HUES6 (cell line): ENCODE results near the gene ARSB.

Experiments used
- H3K27ac ChIP-seq: 2 replicates; pipeline ENCODE4 v1.7.0; 2013; ENCODE audit warnings: low read depth, mild to moderate bottlenecking, low read length, inconsistent platforms
- H3K27me3 ChIP-seq: 2 replicates; pipeline ENCODE4 v1.6.1; 2013; ENCODE audit warnings: low read length; ENCODE audit not compliant: control insufficient read depth, insufficient read depth
- H3K36me3 ChIP-seq: 2 replicates; pipeline ENCODE4 v1.6.1; 2013; ENCODE audit warnings: low read length; ENCODE audit not compliant: control insufficient read depth, insufficient read depth
- H3K4me1 ChIP-seq: 2 replicates; pipeline ENCODE4 v1.6.1; 2013; ENCODE audit warnings: low read length; ENCODE audit not compliant: control insufficient read depth, insufficient read depth
- H3K4me3 ChIP-seq: 2 replicates; pipeline ENCODE4 v1.5.1; 2013; ENCODE audit warnings: low read depth, low read length
- H3K9ac ChIP-seq: one replicate; pipeline ENCODE4 v1.6.1; 2013; ENCODE audit warnings: mild to moderate bottlenecking, low read length
- H3K9me3 ChIP-seq: 2 replicates; pipeline ENCODE4 v1.6.1; 2013; ENCODE audit warnings: low read depth, low read length; ENCODE audit not compliant: control insufficient read depth, insufficient read depth

The ARSB gene

GRCh38 chr5:78787783-78788182, 197.3 kb downstream of the ARSB start:
- Histone ChIP-seq H3K36me3 (no peaks in the 10 kb centered on the region), H3K9ac (no peak overlapping the region), H3K27ac (no peak overlapping the region), H3K9me3 (no peaks in the 10 kb centered on the region), H3K4me1 (no peaks in the 10 kb centered on the region), H3K27me3 (no peaks in the 10 kb centered on the region), H3K4me3 (no peak overlapping the region)

- Histone ChIP-seq H3K27ac (no peak overlapping the region), H3K36me3 (no peaks in the 10 kb centered on the region), H3K4me1 (no peaks in the 10 kb centered on the region), H3K4me3 (no peak overlapping the region), H3K9ac (no peak overlapping the region), H3K27me3 (no peaks in the 10 kb centered on the region), H3K9me3 (no peaks in the 10 kb centered on the region)
Measured at GRCh38 chr5:78785454-78785853, 199.7 kb downstream of the ARSB start.

- Histone ChIP-seq H3K27me3 (no peaks in the 10 kb centered on the region), H3K4me3 (no peak overlapping the region), H3K9ac (no peak overlapping the region), H3K36me3 (no peaks in the 10 kb centered on the region), H3K27ac (no peak overlapping the region), H3K9me3 (no peaks in the 10 kb centered on the region), H3K4me1 (peaks cover 9% of the 10 kb centered on the region; the same call in 1 of the 2 replicates)
Measured at GRCh38 chr5:78783434-78784130, 201.5 kb downstream of the ARSB start.

- H3K9ac ChIP-seq, result no peak overlapping the region
- no peaks in the 10 kb centered on the region for H3K36me3 ChIP-seq
- H3K9me3 ChIP-seq, result no peaks in the 10 kb centered on the region
- no peak overlapping the region for H3K4me3 ChIP-seq
- H3K27me3 ChIP-seq, result no peaks in the 10 kb centered on the region
- no peak overlapping the region for H3K27ac ChIP-seq
- H3K4me1 ChIP-seq, result peaks cover 9% of the 10 kb centered on the region; the same call in 1 of the 2 replicates
Measured at GRCh38 chr5:78782728-78783127, 202.4 kb downstream of the ARSB start.

- no peaks in the 10 kb centered on the region for H3K9me3 ChIP-seq
- no peak overlapping the region for H3K27ac ChIP-seq
- no peak overlapping the region for H3K9ac ChIP-seq
- no peaks in the 10 kb centered on the region for H3K27me3 ChIP-seq
- H3K4me1 ChIP-seq, result peaks cover 9% of the 10 kb centered on the region; the same call in 1 of the 2 replicates
- H3K36me3 ChIP-seq, result no peaks in the 10 kb centered on the region
- H3K4me3 ChIP-seq, result no peak overlapping the region
Measured at GRCh38 chr5:78781611-78782286, 203.4 kb downstream of the ARSB start.

GRCh38 chr5:78779771-78780616, 205.1 kb downstream of the ARSB start:
- Histone ChIP-seq H3K27ac (no peak overlapping the region), H3K4me1 (peaks cover 9% of the 10 kb centered on the region; the same call in 1 of the 2 replicates), H3K27me3 (no peaks in the 10 kb centered on the region), H3K36me3 (no peaks in the 10 kb centered on the region), H3K9ac (no peak overlapping the region), H3K4me3 (no peak overlapping the region), H3K9me3 (no peaks in the 10 kb centered on the region)

GRCh38 chr5:78779262-78779661, 205.8 kb downstream of the ARSB start:
- no peaks in the 10 kb centered on the region for H3K9me3 ChIP-seq
- no peaks in the 10 kb centered on the region for H3K27me3 ChIP-seq
- peaks cover 9% of the 10 kb centered on the region; the same call in 1 of the 2 replicates for H3K4me1 ChIP-seq
- H3K4me3 ChIP-seq, result no peak overlapping the region
- H3K9ac ChIP-seq, result no peak overlapping the region
- H3K27ac ChIP-seq, result no peak overlapping the region
- no peaks in the 10 kb centered on the region for H3K36me3 ChIP-seq

- H3K27ac ChIP-seq, result no peak overlapping the region
- no peaks in the 10 kb centered on the region for H3K9me3 ChIP-seq
- no peak overlapping the region for H3K4me3 ChIP-seq
- no peaks in the 10 kb centered on the region for H3K27me3 ChIP-seq
- H3K9ac ChIP-seq, result no peak overlapping the region
- peaks cover 9% of the 10 kb centered on the region; the same call in 1 of the 2 replicates for H3K4me1 ChIP-seq
- no peaks in the 10 kb centered on the region for H3K36me3 ChIP-seq
Measured at GRCh38 chr5:78778538-78778937, 206.6 kb downstream of the ARSB start.

GRCh38 chr5:78777901-78778300, 207.2 kb downstream of the ARSB start:
- Histone ChIP-seq H3K27me3 (no peaks in the 10 kb centered on the region), H3K9me3 (no peaks in the 10 kb centered on the region), H3K27ac (no peak overlapping the region), H3K4me1 (peaks cover 9% of the 10 kb centered on the region; the same call in 1 of the 2 replicates), H3K36me3 (no peaks in the 10 kb centered on the region), H3K9ac (no peak overlapping the region), H3K4me3 (no peak overlapping the region)

GRCh38 chr5:78776637-78777036, 208.5 kb downstream of the ARSB start:
- no peaks in the 10 kb centered on the region for H3K9me3 ChIP-seq
- H3K27me3 ChIP-seq, result no peaks in the 10 kb centered on the region
- no peaks in the 10 kb centered on the region for H3K36me3 ChIP-seq
- H3K4me1 ChIP-seq, result peaks cover 14% of the 10 kb centered on the region; the same call in 1 of the 2 replicates
- no peak overlapping the region for H3K9ac ChIP-seq
- no peak overlapping the region for H3K4me3 ChIP-seq
- H3K27ac ChIP-seq, result no peak overlapping the region

- H3K9me3 ChIP-seq, result no peaks in the 10 kb centered on the region
- no peak overlapping the region for H3K9ac ChIP-seq
- H3K4me1 ChIP-seq, result 0 out of 2 replicates have a peak, but pooled peaks cover 6% of the 10 kb centered on the region
- H3K36me3 ChIP-seq, result no peaks in the 10 kb centered on the region
- H3K4me3 ChIP-seq, result no peak overlapping the region
- H3K27ac ChIP-seq, result no peak overlapping the region
- no peaks in the 10 kb centered on the region for H3K27me3 ChIP-seq
Measured at GRCh38 chr5:78773655-78774054, 211.5 kb downstream of the ARSB start.
